ENCODE data around the gene FAM193A.

Gene FAM193A

GRCh38 chr4:2599304-2599654, 62.8 kb downstream of the FAM193A start:
- TF ChIP-seq CTCF (IDR thresholded peaks at IDR 0.05) = no peak

DNA sequence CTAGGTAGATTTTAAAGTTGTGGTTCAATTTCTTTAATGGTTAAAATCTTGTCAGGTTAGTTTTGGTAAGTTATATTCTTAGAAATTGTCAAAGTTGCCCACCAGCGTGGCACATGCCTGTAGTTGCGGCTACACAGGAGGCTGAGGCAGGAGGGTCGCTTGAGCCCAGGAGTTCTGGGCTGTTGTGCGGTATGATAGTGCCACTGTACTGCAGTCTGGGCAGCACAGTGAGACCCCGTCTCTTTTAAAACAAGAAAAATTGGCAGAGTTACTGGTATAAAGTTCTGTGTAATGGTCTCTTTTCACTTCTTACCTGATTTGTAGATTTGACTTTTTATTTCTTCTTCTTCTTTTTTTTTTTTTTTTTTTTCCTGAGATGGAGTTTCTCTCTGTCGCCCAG, 64.4 kb downstream of the FAM193A start:
- TF ChIP-seq CTCF (IDR thresholded peaks at IDR 0.05) = no peak

DNA sequence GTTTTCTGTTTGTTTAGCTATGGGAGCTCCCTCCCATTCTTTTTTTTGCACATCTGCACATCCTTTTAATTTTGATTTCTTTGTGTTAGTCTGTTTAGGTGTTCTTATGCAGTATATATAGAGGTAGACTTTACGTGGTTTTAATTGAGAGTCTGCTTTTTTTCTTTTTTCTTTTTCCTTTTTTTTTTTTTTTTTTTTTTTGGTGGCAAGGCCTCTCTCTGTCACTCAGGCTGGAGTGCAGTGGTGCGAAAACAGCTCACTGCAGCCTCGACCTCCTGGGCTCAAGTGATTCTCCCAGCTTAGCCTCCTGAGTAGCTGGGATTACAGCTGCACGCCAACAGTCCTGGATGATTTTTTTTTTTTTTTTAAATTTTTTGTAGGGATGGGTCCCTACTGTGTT, 68.2 kb downstream of the FAM193A start:
- TF ChIP-seq CTCF (IDR thresholded peaks at IDR 0.05) = no peak

DNA sequence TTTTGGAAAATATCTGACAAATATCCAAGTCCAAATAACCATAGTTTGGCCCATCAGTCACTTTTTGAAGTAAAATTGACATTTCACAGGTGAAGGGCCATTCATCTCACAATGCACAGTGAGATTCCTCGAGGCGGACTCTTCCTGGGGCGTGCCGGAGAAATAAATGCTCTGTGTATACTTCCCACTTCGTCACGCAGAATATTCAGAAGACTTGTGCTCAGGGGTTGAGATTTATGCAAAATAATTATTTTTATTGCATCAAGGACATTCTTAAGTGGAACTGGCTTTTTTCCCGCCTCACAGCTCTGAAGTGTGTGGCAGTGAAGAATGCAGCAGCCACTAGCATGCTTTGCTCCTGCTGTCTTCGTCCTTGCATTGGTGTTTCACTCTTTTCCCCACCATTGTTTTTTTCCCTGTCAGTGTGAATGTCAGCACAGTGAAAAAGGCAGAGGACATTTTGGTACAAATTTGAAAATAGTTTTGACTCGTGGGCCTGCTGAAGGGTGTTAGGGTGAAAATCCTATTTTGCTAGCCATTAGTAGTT, 70.6 kb downstream of the FAM193A start:
- TF ChIP-seq CTCF (IDR thresholded peaks at IDR 0.05) = no peak

DNA sequence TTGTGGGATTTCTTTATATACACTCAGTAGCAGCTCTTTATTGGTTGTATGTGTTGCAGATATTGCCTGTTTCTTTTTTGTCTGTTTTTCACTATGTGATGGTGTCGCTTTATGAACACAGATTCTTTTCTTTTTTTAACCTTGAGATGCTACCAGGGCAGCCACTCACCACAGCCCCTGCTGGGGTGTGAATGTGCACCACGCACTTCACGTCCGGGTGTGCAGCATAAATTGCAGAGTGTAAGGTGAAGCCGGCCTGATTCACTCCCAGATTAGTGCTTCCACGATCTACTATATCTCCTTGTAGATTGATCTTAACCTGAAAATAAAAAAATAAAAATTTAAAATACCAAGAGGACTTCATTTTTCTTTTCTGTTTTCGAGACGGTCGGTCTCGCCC, 71.4 kb downstream of the FAM193A start:
- no peak for TF ChIP-seq CTCF (IDR thresholded peaks at IDR 0.05)

DNA sequence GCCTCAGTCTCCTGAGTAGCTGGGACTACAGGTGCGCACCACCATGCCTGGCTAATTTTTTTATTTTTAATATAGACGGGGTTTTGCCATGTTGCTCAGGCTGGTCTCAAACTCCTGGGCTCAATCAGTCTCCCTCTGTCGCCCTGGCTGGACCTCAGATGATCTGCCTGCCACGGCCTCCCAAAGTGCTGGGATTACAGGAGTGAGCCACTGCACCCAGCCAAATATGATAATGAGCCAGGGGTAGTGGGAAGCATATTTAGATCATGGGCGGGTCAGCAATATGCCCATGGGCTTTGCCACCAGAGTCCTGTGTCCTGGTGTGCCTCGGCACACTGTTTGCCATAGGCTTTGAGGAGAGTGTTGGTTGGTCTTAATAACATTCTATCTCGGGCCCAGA, 71.8 kb downstream of the FAM193A start:
- no peak for TF ChIP-seq CTCF (IDR thresholded peaks at IDR 0.05)

DNA sequence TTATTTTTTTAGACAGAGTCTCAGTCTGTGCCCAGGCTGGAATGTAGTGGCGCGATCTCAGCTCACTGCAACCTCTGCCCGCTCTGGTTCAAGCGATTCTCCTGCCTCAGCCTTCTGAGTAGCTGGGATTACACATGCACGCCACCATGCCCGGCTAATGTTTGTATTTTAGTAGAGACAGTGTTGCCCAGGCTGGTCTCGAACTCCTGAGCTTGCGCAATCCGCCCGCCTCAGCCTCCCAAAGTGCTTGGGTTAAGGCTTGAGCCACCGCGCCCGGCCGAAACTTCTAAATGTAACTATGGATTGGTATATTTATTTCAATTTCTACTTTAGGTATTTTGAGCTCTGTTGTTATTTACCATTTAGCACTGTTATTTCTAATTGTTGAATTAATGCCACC, 79.4 kb downstream of the FAM193A start:
- TF ChIP-seq CTCF (IDR thresholded peaks at IDR 0.05) = no peak

- TF ChIP-seq CTCF (IDR thresholded peaks at IDR 0.05) = no peak
These were observed 81.5 kb downstream of the FAM193A start for GRCh38 chr4:2617955-2618354.

Measured in LNCAP (cell line).